Breast epithelium (tissue), 4 donors: ENCODE data around the gene RIMKLA. TPM values are rescaled to one million over a fixed set of nuclear protein-coding genes. Genes with fewer than 3 reads are reported as not detected.

Experiments used
- DNase-seq, 2 donors: peaks; one replicate each; pipeline ENCODE4 v3.0.0-alpha.2; 2019; ENCODE audit warnings: low spot score in 2 of 2
- H3K27ac ChIP-seq, 2 donors: fragments of 200-600 bp; sonication (generic) in 1 of 2; one replicate each; pipeline ENCODE4 v1.5.1; 2016 to 2019; ENCODE audit warnings: mild to moderate bottlenecking in 1 of 2
- H3K27me3 ChIP-seq, 2 donors: fragments of 200-600 bp; sonication (generic) in 1 of 2; one replicate each; pipeline versions ENCODE4 v1.5.1 to v1.6.0; 2017 to 2019; ENCODE audit warnings: control low read depth in 1 of 2, mild to moderate bottlenecking in 1 of 2
- H3K36me3 ChIP-seq: fragments of 200-600 bp; one replicate; pipeline ENCODE4 v1.5.1; 2019
- H3K4me1 ChIP-seq, 2 donors: fragments of 200-600 bp; sonication (generic); one replicate each; pipeline ENCODE4 v1.5.1; 2016 to 2019; ENCODE audit warnings: control low read depth in 1 of 2
- H3K4me3 ChIP-seq, 3 donors: fragments of 200-600 bp; sonication (generic); 1 replicate in 2 of 3; 2 replicates in 1 of 3; pipeline ENCODE4 v1.5.1; 2016 to 2019; ENCODE audit warnings: mild to moderate bottlenecking in 3 of 3, moderate library complexity in 2 of 3
- H3K9me3 ChIP-seq, 2 donors: fragments of 200-600 bp; sonication (generic) in 1 of 2; one replicate each; pipeline ENCODE4 v1.5.1; 2016 to 2019; ENCODE audit warnings: control low read depth in 1 of 2
- POLR2A ChIP-seq: fragments of 450-650 bp; IDR thresholded peaks from one replicate; pipeline ENCODE4 v1.6.1; 2016; ENCODE audit warnings: antibody characterized with exemption, mild to moderate bottlenecking, moderate library complexity
- POLR2AphosphoS5 ChIP-seq, 3 donors: sonication (generic); formaldehyde crosslinking; IDR thresholded peaks; one replicate each; pipeline ENCODE4 v1.6.1; 2017; ENCODE audit warnings: antibody characterized with exemption in 3 of 3
- intact Hi-C: fragments of 100-400 bp; cut with DNase I; formaldehyde crosslinking; loops from one replicate; pipeline ENCODE4 v1.15.1; 2023; ENCODE audit warnings: low total_unique reads
- total RNA-seq, 3 donors: library from RNA; depleted of rRNA; stranded (reverse); fragments of >200 nt; gene quantifications; one replicate each; pipeline ENCODE4 v1.1.0, GENCODE V29; 2016
- TF ChIP-seq, protein P1 (sequence below), 3 donors: fragments of 450-650 bp; IDR thresholded peaks; one replicate each; pipeline ENCODE4 v1.5.1; 2016 to 2017; ENCODE audit warnings: antibody characterized with exemption in 3 of 3, mild to moderate bottlenecking in 3 of 3, moderate library complexity in 3 of 3

RIMKLA gene
- total RNA-seq, 3 donors from 2014 or later: 0.32 to 0.73 (median 0.66) TPM

DNA sequence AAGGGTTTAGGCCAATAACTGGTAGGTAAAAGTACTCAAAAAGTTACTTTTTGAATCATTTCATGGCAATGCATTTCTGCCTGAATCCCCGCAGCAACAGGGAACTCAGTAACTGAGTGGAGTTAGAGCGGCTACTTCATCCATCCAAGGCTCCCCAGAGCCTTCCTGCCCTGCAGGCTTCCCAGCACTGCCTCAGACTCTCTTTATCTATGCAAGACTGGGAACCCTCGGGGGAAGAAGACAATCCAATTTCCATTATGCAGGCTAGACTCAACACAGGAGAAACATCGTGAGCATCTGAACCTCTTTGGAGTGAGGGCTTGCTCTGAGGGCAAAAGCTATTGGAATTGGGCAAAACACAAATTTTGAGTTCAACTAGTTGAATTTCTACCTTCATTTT lies 52.1 kb downstream of the RIMKLA start:
- Histone ChIP-seq H3K27ac (no peak overlapping the region), H3K27me3 (no peaks in the 10 kb centered on the region), H3K4me3 (no peak overlapping the region), H3K9me3 (no peaks in the 10 kb centered on the region), H3K36me3 (no peaks in the 10 kb centered on the region), H3K4me1 (no peaks in the 10 kb centered on the region)
- DNase-seq: no peak
- intact Hi-C loops: no loop called here
- TF ChIP-seq POLR2AphosphoS5 (IDR thresholded peaks at IDR 0.05) (no peak), POLR2A (no peak)
- TF ChIP-seq, protein P1, sequence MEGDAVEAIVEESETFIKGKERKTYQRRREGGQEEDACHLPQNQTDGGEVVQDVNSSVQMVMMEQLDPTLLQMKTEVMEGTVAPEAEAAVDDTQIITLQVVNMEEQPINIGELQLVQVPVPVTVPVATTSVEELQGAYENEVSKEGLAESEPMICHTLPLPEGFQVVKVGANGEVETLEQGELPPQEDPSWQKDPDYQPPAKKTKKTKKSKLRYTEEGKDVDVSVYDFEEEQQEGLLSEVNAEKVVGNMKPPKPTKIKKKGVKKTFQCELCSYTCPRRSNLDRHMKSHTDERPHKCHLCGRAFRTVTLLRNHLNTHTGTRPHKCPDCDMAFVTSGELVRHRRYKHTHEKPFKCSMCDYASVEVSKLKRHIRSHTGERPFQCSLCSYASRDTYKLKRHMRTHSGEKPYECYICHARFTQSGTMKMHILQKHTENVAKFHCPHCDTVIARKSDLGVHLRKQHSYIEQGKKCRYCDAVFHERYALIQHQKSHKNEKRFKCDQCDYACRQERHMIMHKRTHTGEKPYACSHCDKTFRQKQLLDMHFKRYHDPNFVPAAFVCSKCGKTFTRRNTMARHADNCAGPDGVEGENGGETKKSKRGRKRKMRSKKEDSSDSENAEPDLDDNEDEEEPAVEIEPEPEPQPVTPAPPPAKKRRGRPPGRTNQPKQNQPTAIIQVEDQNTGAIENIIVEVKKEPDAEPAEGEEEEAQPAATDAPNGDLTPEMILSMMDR (IDR thresholded peaks at IDR 0.05): no peak

DNA sequence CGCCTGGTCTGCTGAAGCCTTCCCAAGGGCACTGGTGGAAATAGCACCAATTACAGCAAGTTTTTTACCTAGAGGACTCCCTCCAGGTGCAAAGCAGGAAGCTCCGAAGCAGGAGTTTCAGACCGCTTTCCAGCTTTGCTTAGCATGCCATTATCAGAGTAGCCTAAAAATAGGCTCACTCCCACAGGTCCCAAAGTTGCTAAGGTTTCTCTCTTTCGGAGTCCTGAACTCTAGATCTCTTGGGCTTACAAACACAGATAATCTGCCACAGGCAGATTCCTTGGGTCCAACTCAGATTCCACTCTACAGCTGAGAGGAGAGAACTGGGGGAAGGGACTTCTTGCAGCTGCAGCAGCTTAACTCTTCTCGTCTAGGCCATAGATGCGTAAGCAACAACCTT lies 52.8 kb downstream of the RIMKLA start:
- no peaks in the 10 kb centered on the region for H3K4me1 ChIP-seq
- H3K36me3 ChIP-seq: no peaks in the 10 kb centered on the region
- no peak for DNase-seq
- H3K27me3 ChIP-seq: no peaks in the 10 kb centered on the region
- intact Hi-C loops: no loop called here
- H3K4me3 ChIP-seq: no peak overlapping the region
- H3K27ac ChIP-seq: no peak overlapping the region
- TF ChIP-seq POLR2AphosphoS5 (IDR thresholded peaks at IDR 0.05) (no peak), POLR2A (no peak)
- TF ChIP-seq, protein P1 (IDR thresholded peaks at IDR 0.05): no peak
- H3K9me3 ChIP-seq: no peaks in the 10 kb centered on the region

DNA sequence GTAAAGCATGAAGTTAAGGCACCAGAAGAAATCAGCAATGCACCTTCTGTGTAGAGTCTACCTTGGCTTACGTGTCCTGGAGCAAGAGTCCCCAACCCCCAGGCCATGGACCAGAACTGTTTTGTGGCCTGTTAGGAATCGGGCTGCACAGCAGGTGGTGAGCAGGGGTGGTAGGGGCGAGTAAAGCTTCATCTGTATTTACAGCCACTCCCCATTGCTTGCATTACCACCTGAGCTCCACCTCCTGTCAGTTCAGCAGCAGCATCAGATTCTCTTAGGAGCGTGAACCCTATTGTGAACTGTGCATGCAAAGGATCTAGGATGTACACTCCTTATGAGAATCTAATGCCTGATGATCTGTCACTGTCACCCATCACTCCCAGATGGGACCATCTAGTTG lies 53.7 kb downstream of the RIMKLA start:
- Histone ChIP-seq H3K27me3 (no peaks in the 10 kb centered on the region), H3K9me3 (no peaks in the 10 kb centered on the region), H3K4me3 (no peak overlapping the region), H3K27ac (no peak overlapping the region), H3K4me1 (no peaks in the 10 kb centered on the region), H3K36me3 (no peaks in the 10 kb centered on the region)
- TF ChIP-seq, protein P1 (IDR thresholded peaks at IDR 0.05): no peak
- TF ChIP-seq POLR2AphosphoS5 (IDR thresholded peaks at IDR 0.05): no peak
- no peak for TF ChIP-seq POLR2A
- no peak for DNase-seq
- intact Hi-C loops: no loop called here

DNA sequence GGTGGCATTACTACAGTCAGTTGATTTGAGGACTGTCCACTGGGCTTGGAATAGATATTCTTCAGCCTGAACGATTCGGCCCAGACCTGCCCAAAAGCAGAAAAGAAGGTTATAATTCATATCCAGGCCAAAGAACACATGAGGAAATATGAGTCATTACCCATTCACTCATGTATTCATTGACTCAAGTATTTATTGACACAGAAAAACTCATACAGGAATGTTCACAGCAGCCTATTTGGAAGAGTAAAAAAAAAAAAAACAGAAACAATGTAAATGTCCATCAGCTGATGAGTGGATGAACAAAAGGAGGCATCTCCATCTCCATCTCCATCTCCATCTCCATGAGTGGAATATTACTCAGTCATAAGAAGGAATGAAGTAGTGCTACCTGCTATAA lies 59.3 kb downstream of the RIMKLA start:
- Histone ChIP-seq H3K4me3 (no peak overlapping the region), H3K27ac (no peak overlapping the region), H3K4me1 (no peaks in the 10 kb centered on the region), H3K27me3 (no peaks in the 10 kb centered on the region), H3K36me3 (no peaks in the 10 kb centered on the region), H3K9me3 (no peaks in the 10 kb centered on the region)
- intact Hi-C loops: loop anchor here (5.0 kb wide), 2 partner anchors 568 to 638 kb away; no protein-coding TSS in a partner anchor
- TF ChIP-seq, protein P1 (IDR thresholded peaks at IDR 0.05): no peak
- TF ChIP-seq POLR2A (no peak), POLR2AphosphoS5 (IDR thresholded peaks at IDR 0.05) (no peak)
- no peak for DNase-seq

DNA sequence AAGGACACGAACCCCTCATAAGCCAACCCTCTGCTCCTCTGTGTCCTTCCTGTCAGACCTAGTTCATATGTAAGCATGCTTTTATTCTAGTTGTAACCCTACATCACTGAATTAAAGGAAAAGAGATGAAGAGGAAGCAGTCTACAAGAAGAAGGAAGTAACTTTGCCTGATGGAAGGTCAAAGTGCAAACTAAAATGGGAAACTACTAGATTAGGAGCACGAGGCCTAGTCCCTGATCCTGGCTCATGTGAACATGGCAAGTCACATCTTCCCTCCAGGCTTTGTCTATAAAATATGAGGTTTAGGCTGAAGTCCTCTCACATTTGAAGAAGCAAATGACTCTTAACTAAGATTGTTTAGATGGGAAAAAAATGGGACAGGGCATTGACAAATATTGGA lies 62.1 kb downstream of the RIMKLA start:
- H3K4me1 ChIP-seq: no peaks in the 10 kb centered on the region
- intact Hi-C loops: loop anchor here (5.0 kb wide), 1 partner anchor 640 kb away; no protein-coding TSS in a partner anchor
- H3K4me3 ChIP-seq: no peak overlapping the region
- no peak for DNase-seq
- no peaks in the 10 kb centered on the region for H3K36me3 ChIP-seq
- no peaks in the 10 kb centered on the region for H3K9me3 ChIP-seq
- no peak overlapping the region for H3K27ac ChIP-seq
- TF ChIP-seq POLR2A: no peak
- TF ChIP-seq POLR2AphosphoS5 (IDR thresholded peaks at IDR 0.05): no peak
- no peaks in the 10 kb centered on the region for H3K27me3 ChIP-seq

DNA sequence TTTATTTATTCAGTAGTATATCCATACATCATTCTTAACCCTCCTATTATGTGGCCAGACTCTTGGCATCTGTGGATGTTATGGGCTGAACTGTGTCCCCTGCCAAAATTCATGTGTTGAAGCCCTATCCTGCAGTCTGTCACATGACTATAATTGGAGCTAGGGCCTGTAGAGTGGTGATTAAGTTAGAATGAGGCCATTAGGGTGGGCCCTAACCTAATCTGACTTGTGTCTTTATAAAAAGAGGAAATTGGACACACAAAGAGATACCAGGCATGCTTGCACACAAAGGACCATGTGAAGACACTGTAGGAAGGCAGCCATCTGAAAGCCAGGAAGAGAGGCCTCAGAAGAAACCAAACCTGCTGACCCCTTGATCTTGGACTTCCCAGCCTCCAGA lies 68.7 kb downstream of the RIMKLA start:
- intact Hi-C loops: no loop called here
- TF ChIP-seq POLR2A (no peak), POLR2AphosphoS5 (IDR thresholded peaks at IDR 0.05) (no peak)
- TF ChIP-seq, protein P1 (IDR thresholded peaks at IDR 0.05): no peak
- no peaks in the 10 kb centered on the region for H3K9me3 ChIP-seq
- no peak for DNase-seq
- no peak overlapping the region for H3K27ac ChIP-seq
- no peaks in the 10 kb centered on the region for H3K27me3 ChIP-seq
- H3K4me3 ChIP-seq: no peak overlapping the region
- no peaks in the 10 kb centered on the region for H3K4me1 ChIP-seq
- no peaks in the 10 kb centered on the region for H3K36me3 ChIP-seq
